Thyroid gland (tissue), 4 donors: ENCODE measurements around the gene OSBPL6. TPM values are rescaled to one million over a fixed set of nuclear protein-coding genes. Genes with fewer than 3 reads are reported as not detected.

Source experiments
- DNase-seq, 2 donors: peaks; one replicate each; pipeline ENCODE4 v3.0.0-alpha.2; 2019
- H3K27ac ChIP-seq, 3 donors: fragments of 200-600 bp; sonication (generic); 1 replicate in 2 of 3; 2 replicates in 1 of 3; pipeline ENCODE4 v1.5.1; 2016 to 2019; ENCODE audit warnings: mild to moderate bottlenecking in 1 of 3, moderate library complexity in 1 of 3
- H3K27me3 ChIP-seq: fragments of 200-600 bp; sonication (generic); one replicate; pipeline ENCODE4 v1.5.1; 2019
- H3K36me3 ChIP-seq, 2 donors: fragments of 200-600 bp; sonication (generic); one replicate each; pipeline ENCODE4 v1.5.1; 2016 to 2019
- H3K4me1 ChIP-seq, 2 donors: fragments of 200-600 bp; sonication (generic); one replicate each; pipeline ENCODE4 v1.5.1; 2017 to 2019
- H3K4me3 ChIP-seq, 3 donors: fragments of 200-600 bp; sonication (generic); replicated peaks in 1 of 3; 1 replicate in 2 of 3; 2 replicates in 1 of 3; pipeline ENCODE4 v1.5.1; 2016; ENCODE audit warnings: mild to moderate bottlenecking in 1 of 3
- H3K9me3 ChIP-seq: fragments of 200-600 bp; sonication (generic); one replicate; pipeline ENCODE4 v1.5.1; 2017
- POLR2A ChIP-seq, 2 donors: fragments of 450-650 bp; IDR thresholded peaks; one replicate each; pipeline ENCODE4 v1.6.1; 2017; ENCODE audit warnings: antibody characterized with exemption in 2 of 2, mild to moderate bottlenecking in 2 of 2, moderate library complexity in 1 of 2
- WGBS, 2 donors: methylation state at CpG; one replicate each; pipeline ENCODE4 v1.1.5; 2017; 5-methylcytosine and 5-hydroxymethylcytosine counted together
- intact Hi-C: fragments of 100-400 bp; cut with DNase I; formaldehyde crosslinking; loops from one replicate; pipeline ENCODE4 v1.15.1; 2023
- total RNA-seq, 4 donors: library from RNA; depleted of rRNA; stranded (reverse); fragments of >200 nt; gene quantifications; one replicate each; pipeline ENCODE4 v1.2.3, GENCODE V29; 2016
- TF ChIP-seq, protein P1 (sequence below), 6 experiments: fragments of 200-600 bp in 3 of 6; fragments of 450-650 bp in 3 of 6; sonication (generic) in 3 of 6; IDR thresholded peaks; one replicate each; pipeline ENCODE4 v1.5.1; 2016 to 2019; ENCODE audit warnings: antibody characterized with exemption in 6 of 6, mild to moderate bottlenecking in 2 of 6, inconsistent platforms in 1 of 6, moderate library complexity in 1 of 6

OSBPL6 gene
- total RNA-seq, 4 donors from 2014 or later, result 2.1 to 5.3 (median 3.2) TPM

DNA sequence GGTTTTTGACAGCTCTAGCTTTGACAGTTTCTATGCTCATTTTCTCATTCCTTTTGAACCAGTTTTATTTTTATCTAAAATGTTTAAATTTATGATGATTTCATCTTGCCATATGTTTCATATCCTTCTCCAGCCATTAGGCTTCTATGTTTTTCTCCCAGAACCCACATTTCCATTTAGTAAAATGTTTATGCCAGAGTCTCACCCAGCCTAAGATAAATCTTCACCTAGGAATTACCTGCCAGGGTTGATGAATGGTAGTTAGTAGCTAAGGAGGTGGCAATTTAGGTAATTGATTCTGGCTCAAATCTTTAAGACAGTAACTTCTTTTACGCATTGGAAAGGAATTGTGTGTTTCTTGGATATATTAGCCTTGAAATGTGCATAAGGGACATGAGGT is 173.0 kb downstream of the OSBPL6 start:
- Histone ChIP-seq H3K27me3 (no peaks in the 10 kb centered on the region), H3K36me3 (no peaks in the 10 kb centered on the region), H3K4me3 (no peak overlapping the region), H3K9me3 (no peaks in the 10 kb centered on the region), H3K27ac (no peak overlapping the region), H3K4me1 (no peaks in the 10 kb centered on the region)
- WGBS, 2 donors, result 85 to 96% methylated on average over 1 of the region's 1 CpG
- no peak for TF ChIP-seq POLR2A (IDR thresholded peaks at IDR 0.05)
- TF ChIP-seq, protein P1, sequence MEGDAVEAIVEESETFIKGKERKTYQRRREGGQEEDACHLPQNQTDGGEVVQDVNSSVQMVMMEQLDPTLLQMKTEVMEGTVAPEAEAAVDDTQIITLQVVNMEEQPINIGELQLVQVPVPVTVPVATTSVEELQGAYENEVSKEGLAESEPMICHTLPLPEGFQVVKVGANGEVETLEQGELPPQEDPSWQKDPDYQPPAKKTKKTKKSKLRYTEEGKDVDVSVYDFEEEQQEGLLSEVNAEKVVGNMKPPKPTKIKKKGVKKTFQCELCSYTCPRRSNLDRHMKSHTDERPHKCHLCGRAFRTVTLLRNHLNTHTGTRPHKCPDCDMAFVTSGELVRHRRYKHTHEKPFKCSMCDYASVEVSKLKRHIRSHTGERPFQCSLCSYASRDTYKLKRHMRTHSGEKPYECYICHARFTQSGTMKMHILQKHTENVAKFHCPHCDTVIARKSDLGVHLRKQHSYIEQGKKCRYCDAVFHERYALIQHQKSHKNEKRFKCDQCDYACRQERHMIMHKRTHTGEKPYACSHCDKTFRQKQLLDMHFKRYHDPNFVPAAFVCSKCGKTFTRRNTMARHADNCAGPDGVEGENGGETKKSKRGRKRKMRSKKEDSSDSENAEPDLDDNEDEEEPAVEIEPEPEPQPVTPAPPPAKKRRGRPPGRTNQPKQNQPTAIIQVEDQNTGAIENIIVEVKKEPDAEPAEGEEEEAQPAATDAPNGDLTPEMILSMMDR (IDR thresholded peaks at IDR 0.05), result no peak
- intact Hi-C loops, result no loop called here
- DNase-seq, result no peak

DNA sequence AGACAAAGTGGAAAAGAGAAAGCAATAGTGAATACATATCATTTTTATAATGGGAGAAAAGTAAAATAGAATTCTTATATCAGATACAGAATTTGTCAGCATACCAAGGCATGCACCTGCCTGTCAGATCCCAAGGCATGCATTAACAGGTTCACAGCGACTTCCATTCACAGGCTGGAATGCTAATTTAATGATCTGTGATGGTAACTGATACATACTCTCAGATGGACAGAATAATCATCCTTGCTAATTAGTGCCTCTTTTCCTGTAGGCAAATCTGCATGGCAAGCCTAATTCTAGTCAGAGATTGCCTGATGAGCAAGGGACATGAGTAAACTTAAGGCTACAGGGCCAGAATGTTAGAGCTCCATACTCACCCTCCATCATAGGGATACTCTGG is 180.6 kb downstream of the OSBPL6 start:
- no peaks in the 10 kb centered on the region for H3K36me3 ChIP-seq
- no peak for DNase-seq
- H3K27ac ChIP-seq, result no peak overlapping the region
- no peaks in the 10 kb centered on the region for H3K27me3 ChIP-seq
- H3K4me1 ChIP-seq, result no peaks in the 10 kb centered on the region
- no peak for TF ChIP-seq POLR2A (IDR thresholded peaks at IDR 0.05)
- TF ChIP-seq, protein P1 (IDR thresholded peaks at IDR 0.05), result no peak
- H3K4me3 ChIP-seq, result no peak overlapping the region
- no peaks in the 10 kb centered on the region for H3K9me3 ChIP-seq
- intact Hi-C loops, result no loop called here
- WGBS, 2 donors, result 73 to 75% methylated on average over 1 of the region's 1 CpG

DNA sequence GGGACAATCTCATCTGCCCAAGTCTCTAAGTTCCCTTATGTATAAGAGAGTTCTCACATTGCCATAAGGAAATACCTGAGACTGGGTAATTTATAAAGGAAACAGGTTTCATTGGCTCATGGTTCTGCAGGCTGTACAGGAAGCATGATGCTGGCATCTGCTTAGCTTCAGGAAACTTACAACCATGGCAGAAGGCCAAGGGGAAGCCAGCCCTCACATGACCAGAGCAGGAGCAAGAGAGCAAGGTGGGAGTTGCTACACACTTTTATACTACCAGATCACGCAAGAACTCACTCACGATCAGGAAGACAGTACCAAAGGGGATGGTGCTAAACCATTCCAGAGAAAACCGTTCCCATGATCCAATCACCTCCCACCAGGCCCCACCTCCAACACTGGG is 182.7 kb downstream of the OSBPL6 start:
- no peak for DNase-seq
- no peaks in the 10 kb centered on the region for H3K9me3 ChIP-seq
- TF ChIP-seq, protein P1 (IDR thresholded peaks at IDR 0.05), result no peak
- no peak for TF ChIP-seq POLR2A (IDR thresholded peaks at IDR 0.05)
- H3K27me3 ChIP-seq, result no peaks in the 10 kb centered on the region
- H3K27ac ChIP-seq, result no peak overlapping the region
- H3K36me3 ChIP-seq, result no peaks in the 10 kb centered on the region
- intact Hi-C loops, result no loop called here
- no peak overlapping the region for H3K4me3 ChIP-seq
- WGBS, 2 donors, result 89 to 93% methylated on average over 3 of the region's 3 CpGs
- H3K4me1 ChIP-seq, result no peaks in the 10 kb centered on the region

DNA sequence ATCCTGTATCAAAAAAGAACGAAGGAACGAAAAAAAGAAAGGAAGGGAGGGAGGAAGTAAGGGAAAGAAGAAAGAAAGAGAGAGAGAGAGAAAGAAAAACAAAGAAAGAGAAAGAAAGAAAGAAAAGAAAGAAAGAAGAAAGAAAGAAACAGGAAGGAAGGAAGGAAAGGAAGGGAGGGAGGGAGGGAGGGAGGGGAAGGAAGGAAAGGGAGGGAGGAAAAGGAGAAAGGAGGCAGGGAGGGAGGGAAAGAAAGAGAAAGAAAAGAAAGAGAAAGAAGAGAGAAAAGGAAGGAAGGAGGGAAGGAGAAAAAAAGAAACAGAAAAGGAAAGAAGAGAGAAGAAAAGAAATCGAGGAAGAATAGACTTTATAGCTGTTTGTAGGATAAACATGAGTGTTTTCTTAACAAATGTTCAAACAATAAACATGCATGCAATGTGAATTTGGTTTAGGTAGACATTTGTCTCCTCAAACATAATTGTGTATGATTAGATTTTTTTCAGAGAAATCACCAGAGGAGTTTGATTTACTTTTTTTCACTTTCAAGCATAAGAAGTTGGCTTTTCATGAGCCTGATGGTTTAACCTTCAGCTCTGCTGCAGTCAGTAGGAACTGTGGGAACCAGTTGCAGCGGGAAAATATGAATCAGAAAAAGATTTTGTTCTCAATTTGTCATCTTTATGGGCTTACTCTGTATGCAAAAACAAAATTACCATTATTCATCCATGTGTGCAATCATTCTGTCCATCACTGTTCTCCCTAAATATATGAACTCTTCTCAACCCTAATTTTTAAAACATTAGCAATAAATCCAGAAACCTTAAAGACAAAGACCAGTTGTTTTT is 185.1 kb downstream of the OSBPL6 start:
- intact Hi-C loops, result no loop called here
- H3K4me3 ChIP-seq, result no peak overlapping the region
- H3K9me3 ChIP-seq, result no peaks in the 10 kb centered on the region
- H3K27ac ChIP-seq, result no peak overlapping the region
- H3K36me3 ChIP-seq, result no peaks in the 10 kb centered on the region
- 91 to 93% methylated on average over 4 of the region's 4 CpGs for WGBS, 2 donors
- no peaks in the 10 kb centered on the region for H3K4me1 ChIP-seq
- no peaks in the 10 kb centered on the region for H3K27me3 ChIP-seq
- no peak for DNase-seq
- no peak for TF ChIP-seq POLR2A (IDR thresholded peaks at IDR 0.05)
- TF ChIP-seq, protein P1 (IDR thresholded peaks at IDR 0.05), result no peak

DNA sequence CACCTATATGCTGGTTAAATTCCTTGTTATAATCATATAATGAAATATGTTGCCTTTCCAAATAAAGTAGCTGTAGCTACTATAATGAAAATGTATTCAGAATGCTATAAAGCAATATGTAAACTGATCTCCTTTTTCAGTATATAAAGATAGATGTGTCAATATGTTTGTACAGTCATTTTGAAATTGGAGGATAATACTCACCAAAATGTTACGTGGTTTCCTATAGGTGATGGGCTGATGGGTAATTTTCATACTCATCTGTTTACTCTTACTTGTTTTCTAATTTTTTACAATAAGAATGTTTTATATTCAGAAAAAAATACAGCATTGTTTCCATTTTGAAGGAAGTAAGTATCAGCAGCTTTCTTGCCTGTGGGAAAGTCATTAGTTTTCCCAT is 186.5 kb downstream of the OSBPL6 start:
- intact Hi-C loops, result no loop called here
- Histone ChIP-seq H3K36me3 (no peaks in the 10 kb centered on the region), H3K4me1 (no peaks in the 10 kb centered on the region), H3K4me3 (no peak overlapping the region), H3K27ac (no peak overlapping the region), H3K27me3 (no peaks in the 10 kb centered on the region), H3K9me3 (no peaks in the 10 kb centered on the region)
- DNase-seq, result no peak
- 87 to 99% methylated on average over 1 of the region's 1 CpG for WGBS, 2 donors
- TF ChIP-seq POLR2A (IDR thresholded peaks at IDR 0.05), result no peak
- TF ChIP-seq, protein P1 (IDR thresholded peaks at IDR 0.05), result no peak
